GM20000 (cell line): Measurements from ENCODE around the gene DIS3L2.

Experiments
- DNase-seq: peaks from one replicate; pipeline ENCODE4 v3.0.0; 2012; ENCODE audit warnings: low spot score
- TF ChIP-seq, protein P1 (sequence below): IDR thresholded peaks from 2 replicates; pipeline ENCODE4 v1.5.1; 2012; ENCODE audit warnings: mild to moderate bottlenecking, control low read depth; ENCODE audit errors: extremely low read depth, missing control alignments

Gene DIS3L2

DNA sequence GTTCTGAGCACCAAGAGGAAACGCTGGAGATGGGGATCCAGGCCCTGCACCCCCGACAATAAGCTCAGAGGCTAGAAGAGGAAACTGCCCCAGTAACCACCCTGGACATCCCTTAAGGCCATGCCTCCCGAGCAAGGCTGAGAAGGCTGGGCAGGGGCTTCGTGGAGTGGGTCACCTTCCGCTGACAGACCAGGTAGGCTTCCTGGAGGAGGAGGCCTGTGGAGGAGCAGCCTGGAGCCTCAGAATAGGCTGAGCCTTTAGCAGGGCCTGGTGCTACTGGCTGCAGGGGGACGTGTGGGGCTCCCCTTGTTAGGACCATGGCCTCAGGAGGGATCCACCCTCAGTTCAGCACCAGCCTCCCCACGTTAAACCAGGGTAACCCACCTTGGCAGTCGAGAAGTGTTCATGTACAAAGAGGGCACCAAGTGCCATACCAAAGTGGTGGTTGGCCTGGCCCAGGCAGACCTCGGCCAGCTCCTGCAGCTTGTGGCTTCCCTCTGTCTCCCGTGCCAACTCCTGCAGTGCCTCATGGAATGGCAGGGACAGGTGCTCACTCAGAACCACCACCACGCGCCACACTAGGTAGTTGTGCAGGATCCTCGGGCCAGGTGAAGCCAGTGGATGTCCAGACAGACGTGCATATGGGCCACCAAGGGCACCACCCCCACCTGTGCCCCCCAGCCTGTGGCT, 388.6 kb downstream of the DIS3L2 start:
- TF ChIP-seq, protein P1, sequence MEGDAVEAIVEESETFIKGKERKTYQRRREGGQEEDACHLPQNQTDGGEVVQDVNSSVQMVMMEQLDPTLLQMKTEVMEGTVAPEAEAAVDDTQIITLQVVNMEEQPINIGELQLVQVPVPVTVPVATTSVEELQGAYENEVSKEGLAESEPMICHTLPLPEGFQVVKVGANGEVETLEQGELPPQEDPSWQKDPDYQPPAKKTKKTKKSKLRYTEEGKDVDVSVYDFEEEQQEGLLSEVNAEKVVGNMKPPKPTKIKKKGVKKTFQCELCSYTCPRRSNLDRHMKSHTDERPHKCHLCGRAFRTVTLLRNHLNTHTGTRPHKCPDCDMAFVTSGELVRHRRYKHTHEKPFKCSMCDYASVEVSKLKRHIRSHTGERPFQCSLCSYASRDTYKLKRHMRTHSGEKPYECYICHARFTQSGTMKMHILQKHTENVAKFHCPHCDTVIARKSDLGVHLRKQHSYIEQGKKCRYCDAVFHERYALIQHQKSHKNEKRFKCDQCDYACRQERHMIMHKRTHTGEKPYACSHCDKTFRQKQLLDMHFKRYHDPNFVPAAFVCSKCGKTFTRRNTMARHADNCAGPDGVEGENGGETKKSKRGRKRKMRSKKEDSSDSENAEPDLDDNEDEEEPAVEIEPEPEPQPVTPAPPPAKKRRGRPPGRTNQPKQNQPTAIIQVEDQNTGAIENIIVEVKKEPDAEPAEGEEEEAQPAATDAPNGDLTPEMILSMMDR = no peak

DNA sequence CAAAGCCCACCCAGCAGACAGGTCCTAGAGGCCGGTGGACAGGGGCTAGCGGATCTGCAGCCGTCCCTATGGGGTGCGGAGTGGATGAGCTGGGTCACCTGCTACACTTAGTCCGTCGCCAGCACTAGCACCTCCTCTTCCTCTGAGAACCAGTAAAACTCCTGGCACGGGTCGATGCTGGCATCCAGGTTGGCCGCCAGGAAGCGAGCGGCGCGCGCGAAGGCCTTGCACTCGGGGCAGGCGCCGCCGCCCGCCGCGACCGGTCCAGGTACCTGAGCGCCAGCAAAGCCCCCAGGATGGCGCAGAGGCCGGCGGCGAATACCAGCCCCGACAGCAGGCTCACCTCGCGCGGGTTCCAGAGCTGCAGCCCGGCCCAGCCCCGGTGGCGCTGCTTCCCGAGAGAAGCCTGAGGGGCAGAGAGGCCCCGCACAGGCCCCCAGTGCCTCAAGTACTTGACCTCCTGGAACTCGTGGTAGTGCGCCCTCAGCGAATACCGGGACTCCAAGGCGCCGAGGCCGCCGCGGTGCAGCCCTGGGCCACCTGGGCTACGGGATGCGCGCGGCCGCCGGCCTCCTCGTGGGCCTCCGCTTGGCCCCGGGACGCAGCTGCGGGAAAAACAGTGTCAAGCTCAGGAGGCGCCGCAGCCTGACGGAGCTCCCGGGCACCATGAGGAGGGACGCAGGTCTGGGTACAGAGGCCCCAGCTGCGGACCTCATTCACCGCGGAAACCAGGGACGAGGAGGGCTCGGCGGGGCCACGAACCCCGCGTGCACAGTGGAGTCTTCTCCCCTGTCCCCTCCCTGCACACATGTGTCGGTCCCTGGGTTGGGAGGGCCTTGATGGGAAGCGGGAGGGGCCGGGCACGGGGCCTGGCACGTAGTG, 389.5 kb downstream of the DIS3L2 start:
- TF ChIP-seq, protein P1 = no peak
- no peak for DNase-seq

More for the DNA sequence above, 388.6 kb downstream of the DIS3L2 start:
- no peak for DNase-seq

DNA sequence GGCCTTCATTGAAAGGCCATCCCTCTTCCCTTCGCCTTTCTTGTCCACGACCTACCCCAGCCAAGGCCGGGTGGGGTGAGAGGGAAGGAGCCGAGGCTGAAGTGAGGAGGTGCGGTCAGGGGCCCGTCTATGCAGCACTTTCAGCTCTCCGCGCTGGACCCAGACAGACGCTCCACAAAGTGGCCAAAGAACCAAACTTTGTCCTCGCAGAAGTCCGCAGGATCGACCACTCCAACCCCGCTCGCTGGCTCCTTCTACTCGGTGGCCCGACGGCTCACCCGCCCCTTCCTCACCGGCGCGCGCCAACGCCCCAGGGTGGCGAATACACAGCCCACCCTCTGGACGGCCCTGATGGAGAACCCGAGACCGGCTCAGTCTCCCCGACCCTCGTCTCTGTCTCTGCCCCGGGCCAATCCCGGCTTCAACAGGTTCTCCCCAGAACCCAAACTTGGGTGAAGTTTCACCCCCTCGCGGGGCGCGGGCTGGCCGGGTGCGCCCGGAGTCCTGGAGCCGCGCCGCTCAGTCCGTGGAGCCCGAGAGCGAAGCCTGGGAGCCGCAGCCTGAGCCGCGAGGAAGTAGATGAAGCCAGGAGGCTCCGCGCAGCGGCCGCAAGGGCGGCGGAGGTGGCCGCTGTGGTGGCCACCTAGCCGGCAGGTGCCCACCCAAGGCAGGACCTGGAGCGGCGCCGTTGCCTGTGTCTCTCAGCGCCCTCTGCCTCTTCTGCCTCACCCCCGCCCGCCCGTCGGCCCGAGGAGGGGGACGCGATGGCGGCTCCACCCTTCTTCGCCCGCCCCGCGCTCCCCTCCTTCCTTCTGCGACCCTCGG, 390.4 kb downstream of the DIS3L2 start:
- TF ChIP-seq, protein P1 = no peak
- no peak for DNase-seq

DNA sequence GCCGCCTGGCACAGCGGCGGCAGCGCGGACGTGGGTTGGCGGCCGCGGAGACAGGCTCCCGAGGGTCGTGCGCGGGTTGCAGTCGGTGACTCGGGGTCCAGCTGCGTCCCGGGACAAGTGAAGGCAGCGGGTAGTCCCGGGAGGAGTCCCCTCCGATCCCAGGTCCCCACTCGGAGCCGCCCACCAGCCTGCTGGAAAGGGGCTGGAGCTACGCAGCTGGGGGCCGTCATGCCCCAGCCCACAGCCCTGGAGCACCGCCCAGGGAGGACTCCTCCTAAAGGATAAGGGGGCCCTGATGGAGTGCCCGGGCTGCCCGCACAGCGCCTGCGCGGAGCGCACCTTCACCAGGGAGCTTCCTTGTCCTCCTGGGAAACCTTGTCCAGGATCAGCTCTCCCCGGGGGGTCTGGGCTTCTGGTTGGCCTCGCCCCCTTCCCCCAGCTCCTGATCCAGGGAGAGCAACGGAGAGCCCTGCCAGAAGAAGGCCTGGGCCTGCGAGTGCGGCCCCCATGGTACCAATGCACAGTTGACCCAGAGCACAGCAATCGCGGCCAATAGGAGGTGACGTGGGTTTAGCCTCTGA, 391.1 kb downstream of the DIS3L2 start:
- TF ChIP-seq, protein P1 = no peak
- no peak for DNase-seq

DNA sequence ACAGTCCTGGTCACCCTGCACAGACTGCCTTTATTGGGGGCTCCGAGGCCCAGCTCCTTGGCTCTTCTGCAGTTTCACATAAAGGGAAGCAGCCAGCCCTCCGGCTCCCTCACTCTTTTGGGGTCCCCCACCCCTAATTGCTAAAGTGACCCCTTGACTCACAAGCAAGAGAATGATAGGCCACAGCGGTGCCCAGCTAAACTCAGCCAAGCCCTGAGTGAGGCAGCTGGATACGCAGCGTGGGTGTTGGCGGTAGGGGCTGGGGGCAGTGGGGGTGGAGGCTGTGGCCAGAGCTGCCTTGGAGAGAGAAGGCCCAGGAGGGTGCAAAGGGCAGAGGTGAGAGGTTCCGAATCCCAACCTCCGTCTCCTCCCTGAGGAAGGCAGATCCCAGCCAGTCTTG, 391.6 kb downstream of the DIS3L2 start:
- TF ChIP-seq, protein P1 = no peak

DNA sequence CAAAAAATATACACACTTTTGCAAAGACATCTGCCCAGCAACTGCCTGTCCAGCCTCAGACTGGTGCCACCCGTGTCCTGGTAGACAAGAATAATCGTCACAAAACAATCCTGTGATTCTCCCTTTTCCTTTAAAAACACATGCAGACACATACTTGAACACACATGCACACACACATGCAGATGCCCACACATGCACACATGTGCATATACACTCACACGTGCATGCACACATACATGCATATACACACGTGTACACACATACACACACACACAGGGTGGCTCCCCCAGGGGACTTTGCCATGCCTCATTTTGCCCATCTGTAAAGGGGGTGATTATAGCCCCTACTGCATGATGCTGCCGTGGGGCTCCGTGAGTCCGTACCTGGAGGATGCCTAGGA, 392.1 kb downstream of the DIS3L2 start:
- DNase-seq = no peak
- TF ChIP-seq, protein P1 = no peak

More for the DNA sequence above, 391.6 kb downstream of the DIS3L2 start:
- no peak for DNase-seq
